ENCODE results near the gene TPD52L1.
A peak's percentile ranks its signal among the peaks of the same experiment; 100 is the strongest.

The TPD52L1 gene

DNA sequence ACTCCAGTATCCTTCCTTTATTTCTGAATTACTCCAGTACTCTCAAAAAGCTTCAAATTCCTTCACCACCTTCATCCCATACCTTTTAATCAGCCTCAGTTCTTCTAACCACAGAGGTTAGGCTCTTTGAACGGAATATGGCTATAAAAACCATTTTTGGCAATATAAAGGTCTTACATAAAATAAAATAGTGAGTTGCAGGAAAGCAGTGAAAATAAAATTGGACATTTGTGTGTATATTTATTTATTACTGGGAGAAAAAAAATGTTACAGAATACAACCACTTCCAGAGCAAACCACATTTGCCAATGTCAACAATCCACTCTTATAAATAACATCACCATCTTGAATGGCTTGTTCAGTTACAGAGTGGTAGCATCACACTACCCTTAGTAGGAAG lies 140.5 kb downstream of the TPD52L1 start:
- FAIRE-seq (no peak), DNase-seq (ENCODE audit: extremely low spot score, insufficient read length, low read depth) (no peak)

DNA sequence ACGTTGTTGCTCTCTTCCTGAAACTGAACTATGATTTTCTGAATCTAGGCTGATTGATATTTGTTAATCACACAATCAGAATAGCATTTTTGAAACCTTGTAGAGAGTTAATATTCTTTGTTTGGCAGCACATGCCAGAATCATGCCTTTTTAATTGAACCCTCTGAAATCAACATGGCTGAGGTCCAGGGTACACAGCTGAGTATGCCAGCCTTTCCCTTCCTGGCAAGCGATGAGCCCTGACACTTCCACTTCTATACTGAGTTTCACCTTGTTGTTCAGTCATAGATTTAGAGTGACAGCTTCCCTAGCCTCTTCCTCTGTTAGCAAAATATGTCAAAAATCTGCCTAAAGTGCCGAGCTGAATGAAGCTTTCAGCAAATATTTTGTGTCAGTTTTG lies 141.4 kb downstream of the TPD52L1 start:
- DNase-seq (ENCODE audit: extremely low spot score, insufficient read length, low read depth) (no peak), FAIRE-seq (no peak)

GRCh38 chr6:125296471-125296870 lies 142.9 kb downstream of the TPD52L1 start:
- FAIRE-seq = no peak
- no peak for DNase-seq (ENCODE audit: extremely low spot score, insufficient read length, low read depth)

GRCh38 chr6:125299257-125299656 lies 145.7 kb downstream of the TPD52L1 start:
- FAIRE-seq (no peak), DNase-seq (ENCODE audit: extremely low spot score, insufficient read length, low read depth) (no peak)

DNA sequence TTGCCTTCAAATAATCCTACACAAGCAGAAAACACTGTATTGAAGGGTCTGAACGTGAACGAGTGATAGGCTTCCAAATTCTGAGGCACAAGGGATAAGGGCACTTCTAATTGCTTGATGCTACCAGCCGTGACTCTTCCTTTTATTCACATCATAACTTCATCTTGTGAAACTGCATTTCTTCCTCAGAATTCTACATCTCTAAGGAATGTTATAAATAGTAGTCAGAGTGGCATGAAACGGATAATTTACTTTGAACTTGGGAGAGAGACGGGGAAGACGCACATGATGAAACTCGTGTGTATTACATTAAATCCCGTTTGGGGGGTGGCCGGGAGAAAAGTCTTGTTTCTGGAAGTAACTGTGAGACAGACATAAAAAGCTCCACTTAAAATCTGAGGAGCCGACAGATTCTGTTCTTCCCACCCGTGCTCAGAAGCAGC lies 147.4 kb downstream of the TPD52L1 start:
- FAIRE-seq (no peak), DNase-seq (ENCODE audit: extremely low spot score, insufficient read length, low read depth) (no peak)

DNA sequence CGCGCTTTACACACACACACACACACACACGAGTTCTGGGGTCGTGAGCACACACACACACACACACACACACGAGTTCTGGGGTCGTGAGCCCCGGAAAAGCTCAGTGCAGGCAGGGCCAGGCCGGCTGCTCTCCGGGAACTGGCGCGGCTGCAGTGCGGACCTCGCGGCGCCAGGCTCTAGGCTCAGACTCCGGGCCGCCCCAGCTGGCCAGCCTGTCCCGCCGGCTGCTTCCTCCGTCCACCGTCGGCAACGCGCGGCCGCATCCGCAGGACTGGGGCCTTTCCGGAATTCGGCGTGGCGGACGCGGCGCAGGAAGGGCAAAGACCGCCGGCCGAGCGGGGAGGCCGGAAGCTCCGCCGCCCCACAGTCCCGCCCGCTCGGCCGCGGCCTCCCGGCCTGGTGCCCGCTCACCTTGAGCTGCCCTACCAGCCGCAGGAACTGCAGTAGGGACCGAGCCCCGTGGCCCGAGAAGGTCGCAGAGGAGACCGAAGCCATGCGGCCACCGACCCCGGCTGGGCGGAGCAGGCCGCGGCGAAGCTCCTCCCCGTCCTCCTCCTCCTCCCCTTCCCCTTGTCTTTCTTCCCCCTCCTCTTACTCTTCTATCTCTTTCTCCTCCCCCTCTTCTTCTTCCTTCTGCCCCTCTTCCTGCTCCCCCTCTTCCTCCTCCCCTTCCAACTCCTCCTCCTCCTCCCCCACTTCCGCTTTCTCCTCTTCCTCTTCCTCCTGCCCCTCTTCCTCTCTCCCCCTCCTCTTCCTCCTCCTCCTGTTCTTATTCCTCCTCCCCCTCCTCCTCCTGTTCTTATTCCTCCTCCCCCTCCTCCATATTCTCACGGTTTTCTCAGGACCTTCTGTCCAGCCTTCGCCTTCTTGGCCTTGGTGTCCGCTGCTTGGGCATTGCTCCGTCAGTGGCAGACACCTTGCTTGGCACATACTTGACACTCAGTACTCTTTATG lies 148.1 kb downstream of the TPD52L1 start, which contains the start of gene HDDC2:
Gene HDDC2, minus strand, starts transcription at position 533 of the 957 bp plus-strand sequence. Its CDS starts 35 bp downstream, at position 498.
- DNase-seq (ENCODE audit: extremely low spot score, insufficient read length, low read depth) = peak; percentile 57
- peak; percentile 63 for FAIRE-seq

GRCh38 chr6:125302840-125303511 lies 149.4 kb downstream of the TPD52L1 start:
- DNase-seq (ENCODE audit: extremely low spot score, insufficient read length, low read depth) (no peak), FAIRE-seq (no peak)

DNA sequence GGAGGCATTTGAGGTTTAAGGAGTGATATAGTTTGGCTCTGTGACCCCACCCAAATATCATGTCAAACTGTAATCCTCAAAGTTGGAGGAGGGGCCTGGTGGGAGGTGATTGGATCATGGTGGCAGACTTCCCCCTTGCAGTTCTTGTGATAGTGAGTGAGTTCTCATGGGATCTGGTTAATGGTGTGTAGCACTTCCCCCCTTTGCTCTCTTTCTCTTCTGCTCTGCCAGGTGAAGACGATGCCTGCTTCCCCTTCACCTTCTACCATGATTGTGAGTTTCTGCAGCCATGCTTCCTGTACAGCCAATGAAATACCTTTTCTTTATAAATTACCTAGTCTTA lies 149.9 kb downstream of the TPD52L1 start:
- FAIRE-seq = no peak
- no peak for DNase-seq (ENCODE audit: extremely low spot score, insufficient read length, low read depth)

DNA sequence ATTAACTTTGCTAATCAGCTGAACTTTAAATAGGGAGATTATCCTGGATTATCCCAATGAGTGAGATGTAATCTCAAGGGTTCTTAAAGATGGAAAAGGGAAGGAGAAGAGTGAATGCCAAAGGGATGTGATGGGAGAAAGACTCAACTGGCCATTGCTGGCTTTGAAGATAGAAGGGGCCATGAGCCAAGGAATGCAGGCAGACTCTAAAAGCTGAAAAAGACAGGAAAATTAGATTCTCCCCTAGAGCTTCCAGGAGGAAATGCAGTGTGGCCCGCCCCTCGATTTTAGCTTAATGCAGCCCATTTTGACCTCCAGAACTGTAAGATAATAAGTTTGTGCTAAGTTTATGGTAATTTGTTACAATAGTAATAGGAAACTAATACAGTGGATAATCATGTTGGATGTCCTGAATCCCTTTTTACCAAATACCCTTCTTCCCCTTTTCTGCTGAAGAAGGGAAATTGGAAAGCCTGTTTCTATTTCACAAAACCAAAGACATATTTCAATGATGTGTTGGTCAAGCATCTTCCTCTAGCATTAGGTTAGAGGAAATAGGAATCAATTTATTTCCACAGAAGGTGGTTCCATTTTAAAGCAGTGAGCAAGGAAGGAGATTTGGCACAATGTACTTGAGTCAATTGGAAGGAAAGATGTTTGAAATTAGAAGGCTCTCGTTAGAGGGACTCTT lies 151.5 kb downstream of the TPD52L1 start:
- no peak for FAIRE-seq
- no peak for DNase-seq (ENCODE audit: extremely low spot score, insufficient read length, low read depth)

DNA sequence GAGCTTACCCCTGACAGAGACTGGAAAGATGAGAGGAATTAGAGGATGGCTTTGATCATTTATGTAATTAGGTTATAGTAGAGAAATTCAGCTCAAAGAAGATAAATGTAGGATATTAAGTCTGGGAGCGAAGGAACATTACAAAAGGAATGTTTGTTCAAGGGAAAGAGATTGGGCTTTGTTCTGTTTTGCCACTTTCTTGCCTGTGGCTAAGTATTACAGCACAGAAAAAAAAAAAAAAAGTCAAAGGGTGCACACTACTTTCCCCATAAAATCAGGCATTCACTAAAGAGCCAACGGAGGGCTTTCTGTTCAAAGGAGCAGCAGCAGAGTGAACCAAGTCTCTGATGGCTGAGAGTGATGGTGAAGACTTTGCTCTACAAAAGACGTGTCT lies 153.2 kb downstream of the TPD52L1 start:
- no peak for FAIRE-seq
- no peak for DNase-seq (ENCODE audit: extremely low spot score, insufficient read length, low read depth)

- FAIRE-seq (no peak), DNase-seq (ENCODE audit: extremely low spot score, insufficient read length, low read depth) (no peak)
Measured at GRCh38 chr6:125307150-125307838, 153.7 kb downstream of the TPD52L1 start.

- no peak for DNase-seq (ENCODE audit: extremely low spot score, insufficient read length, low read depth)
- no peak for FAIRE-seq
Measured at GRCh38 chr6:125307964-125308615, 154.5 kb downstream of the TPD52L1 start.

DNA sequence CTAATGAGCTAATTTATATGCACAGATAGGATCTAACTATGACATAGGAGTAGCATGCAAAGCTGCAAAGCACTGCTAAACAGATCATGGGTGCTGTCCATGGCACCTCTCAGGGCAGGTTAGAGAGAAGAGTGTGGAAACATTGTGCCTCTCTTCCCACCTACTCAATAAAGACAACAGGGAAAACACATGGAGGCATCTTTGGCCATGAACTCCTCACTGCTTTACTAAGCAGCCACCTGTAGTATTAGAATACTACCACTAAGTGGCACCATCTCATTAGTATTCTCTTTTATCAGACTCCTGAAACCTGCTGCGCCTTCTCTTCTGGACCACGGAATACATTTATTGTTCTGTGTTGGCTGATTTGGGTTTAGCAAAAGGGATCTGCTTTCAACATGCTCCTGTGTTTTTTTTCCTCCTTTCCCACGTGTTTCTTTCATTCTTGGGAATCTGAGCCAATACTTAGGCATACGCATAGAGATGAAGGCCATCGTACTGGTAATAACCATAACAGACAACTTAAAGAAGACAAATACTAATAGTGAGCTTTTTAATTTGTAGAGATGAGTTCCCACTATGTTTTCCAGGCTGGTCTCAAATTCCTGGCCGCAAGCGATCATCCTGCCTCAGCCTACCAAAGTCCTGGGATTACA lies 157.5 kb downstream of the TPD52L1 start:
- FAIRE-seq (peak; percentile 78), DNase-seq (ENCODE audit: extremely low spot score, insufficient read length, low read depth) (no peak)

DNA sequence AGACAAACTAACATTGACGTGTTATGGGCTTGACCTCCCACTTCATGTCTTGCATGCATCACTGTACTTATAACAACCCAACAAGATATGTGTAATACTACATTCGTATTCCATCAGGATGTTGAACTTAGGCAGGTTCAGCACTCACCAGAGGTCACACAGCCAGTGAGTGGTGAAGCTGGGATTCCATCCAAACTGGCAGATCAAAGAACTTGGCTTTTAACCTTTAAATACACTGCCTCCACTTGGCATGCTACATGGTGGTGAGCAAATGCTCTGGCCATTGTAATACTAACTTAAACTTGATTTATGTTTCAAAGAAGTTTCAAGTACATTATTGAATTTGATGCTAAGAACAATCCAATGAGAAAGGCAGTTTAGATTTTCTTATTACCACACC lies 158.9 kb downstream of the TPD52L1 start:
- DNase-seq (ENCODE audit: extremely low spot score, insufficient read length, low read depth) (no peak), FAIRE-seq (no peak)

DNA sequence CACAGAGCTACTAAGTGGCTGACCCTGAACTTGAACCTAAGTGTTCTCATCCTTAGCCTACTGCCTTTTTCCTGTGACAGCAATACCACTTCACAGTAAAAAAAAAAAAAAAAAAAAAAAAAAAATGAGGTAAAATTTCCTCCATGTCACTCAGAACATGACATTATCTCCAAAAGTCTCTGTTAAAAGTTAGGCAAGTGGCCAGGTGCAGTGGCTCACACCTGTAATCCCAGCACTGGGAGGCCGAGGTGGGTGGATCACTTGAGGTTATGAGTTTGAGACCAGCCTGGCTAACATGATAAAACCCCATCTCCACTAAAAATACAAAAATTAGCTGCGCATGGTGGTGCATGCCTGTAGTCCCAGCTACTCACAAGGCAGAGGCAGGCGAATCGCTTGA lies 159.4 kb downstream of the TPD52L1 start:
- no peak for DNase-seq (ENCODE audit: extremely low spot score, insufficient read length, low read depth)
- no peak for FAIRE-seq
